Fibroblast of lung (primary cell): ENCODE data around the gene CNN1.

Experiments
- EZH2 ChIP-seq: IDR thresholded peaks from 2 replicates; pipeline ENCODE4 v1.5.1; 2012; ENCODE audit warnings: low read length, control low read depth, mild to moderate bottlenecking; ENCODE audit errors: missing control alignments
- TF ChIP-seq, protein P1 (sequence below), 2 donors: IDR thresholded peaks in 1 of 2; conservative IDR thresholded peaks in 1 of 2; 1 replicate in 1 of 2; 2 replicates in 1 of 2; pipeline ENCODE4 v1.5.1; 2011 to 2012; ENCODE audit warnings: low read length in 2 of 2, control low read depth in 1 of 2, inconsistent platforms in 1 of 2, low read depth in 1 of 2, mild to moderate bottlenecking in 1 of 2

DNA sequence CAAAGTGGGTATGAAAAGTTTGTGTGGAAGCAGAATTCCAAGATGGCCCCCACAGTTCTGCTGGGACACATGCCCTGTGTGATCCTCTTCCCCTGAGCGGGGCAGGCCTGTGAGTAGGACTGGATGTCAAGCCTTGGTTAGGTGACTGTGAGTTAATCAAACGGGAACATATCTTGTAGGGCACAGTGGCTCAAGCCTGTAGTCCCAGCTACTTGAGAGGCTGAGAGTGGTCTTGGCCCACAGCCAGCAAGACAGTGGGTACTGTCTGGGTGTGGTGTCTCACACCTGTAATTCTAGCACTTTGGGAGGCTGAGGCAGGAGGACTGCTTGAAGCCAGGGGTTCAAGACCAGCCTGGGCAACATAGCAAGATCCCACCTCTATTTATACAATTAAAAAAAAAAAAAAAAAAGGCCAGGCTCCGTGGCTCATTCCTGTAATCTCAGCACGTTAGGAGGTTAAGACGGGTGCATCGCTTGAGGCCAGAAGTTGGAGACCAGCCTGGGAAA lies 39.4 kb upstream of the CNN1 start:
- TF ChIP-seq, protein P1, sequence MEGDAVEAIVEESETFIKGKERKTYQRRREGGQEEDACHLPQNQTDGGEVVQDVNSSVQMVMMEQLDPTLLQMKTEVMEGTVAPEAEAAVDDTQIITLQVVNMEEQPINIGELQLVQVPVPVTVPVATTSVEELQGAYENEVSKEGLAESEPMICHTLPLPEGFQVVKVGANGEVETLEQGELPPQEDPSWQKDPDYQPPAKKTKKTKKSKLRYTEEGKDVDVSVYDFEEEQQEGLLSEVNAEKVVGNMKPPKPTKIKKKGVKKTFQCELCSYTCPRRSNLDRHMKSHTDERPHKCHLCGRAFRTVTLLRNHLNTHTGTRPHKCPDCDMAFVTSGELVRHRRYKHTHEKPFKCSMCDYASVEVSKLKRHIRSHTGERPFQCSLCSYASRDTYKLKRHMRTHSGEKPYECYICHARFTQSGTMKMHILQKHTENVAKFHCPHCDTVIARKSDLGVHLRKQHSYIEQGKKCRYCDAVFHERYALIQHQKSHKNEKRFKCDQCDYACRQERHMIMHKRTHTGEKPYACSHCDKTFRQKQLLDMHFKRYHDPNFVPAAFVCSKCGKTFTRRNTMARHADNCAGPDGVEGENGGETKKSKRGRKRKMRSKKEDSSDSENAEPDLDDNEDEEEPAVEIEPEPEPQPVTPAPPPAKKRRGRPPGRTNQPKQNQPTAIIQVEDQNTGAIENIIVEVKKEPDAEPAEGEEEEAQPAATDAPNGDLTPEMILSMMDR (conservative IDR thresholded peaks at IDR 0.05 in 1 of 2, IDR thresholded peaks at IDR 0.05 in 1 of 2; ENCODE audit: low read depth in 1 of 2, low read length in 2 of 2), result no peak
- no peak for TF ChIP-seq EZH2
